Natural killer cell (primary cell): ENCODE results near the gene FALEC. TPM values are rescaled to one million over a fixed set of nuclear protein-coding genes. Genes with fewer than 3 reads are reported as not detected.

Experiments used
- ATAC-seq, 3 donors: fragments of 150-1000 bp in 2 of 3; fragments of 200-7000 bp in 1 of 3; cut with Tn5 transposase; 1 replicate in 1 of 3; 2 replicates in 2 of 3; pipeline ENCODE4 v1.10.0; 2021; ENCODE audit warnings: mild to moderate bottlenecking in 2 of 3, moderate library complexity in 2 of 3
- DNase-seq, 2 donors: peaks; one replicate each; pipeline versions ENCODE4 v3.0.0 to v3.0.0-alpha.2; 2013 to 2021; ENCODE audit warnings: mixed read lengths in 1 of 2
- H3K27ac ChIP-seq: one replicate; pipeline ENCODE4 v1.5.1; 2013; ENCODE audit warnings: mild to moderate bottlenecking, low read length
- H3K27me3 ChIP-seq: one replicate; pipeline ENCODE4 v1.6.1; 2013; ENCODE audit warnings: low read length; ENCODE audit not compliant: control insufficient read depth, insufficient read depth
- H3K36me3 ChIP-seq: one replicate; pipeline ENCODE4 v1.6.1; 2013; ENCODE audit warnings: low read length; ENCODE audit not compliant: control insufficient read depth, insufficient read depth
- H3K4me1 ChIP-seq: one replicate; pipeline ENCODE4 v1.6.1; 2013; ENCODE audit warnings: low read length; ENCODE audit not compliant: control insufficient read depth, insufficient read depth
- H3K4me3 ChIP-seq: one replicate; pipeline ENCODE4 v1.5.1; 2013; ENCODE audit warnings: low read length
- H3K9me3 ChIP-seq: one replicate; pipeline ENCODE4 v1.6.1; 2013; ENCODE audit warnings: low read length; ENCODE audit not compliant: control insufficient read depth, insufficient read depth
- H3K27ac Mint-ChIP-seq, 2 donors: one replicate each; pipeline ENCODE4 v1.8.0; 2022; ENCODE audit warnings: mild to moderate bottlenecking in 2 of 2, mixed read lengths in 2 of 2, moderate library complexity in 1 of 2
- H3K27me3 Mint-ChIP-seq, 2 donors: one replicate each; pipeline ENCODE4 v1.8.0; 2022; ENCODE audit warnings: low read depth in 2 of 2, mixed read lengths in 2 of 2
- H3K36me3 Mint-ChIP-seq: one replicate; pipeline ENCODE4 v1.8.0; 2022; ENCODE audit warnings: mixed read lengths
- H3K4me1 Mint-ChIP-seq, 2 donors: one replicate each; pipeline ENCODE4 v1.8.0; 2022; ENCODE audit warnings: mixed read lengths in 2 of 2
- H3K4me3 Mint-ChIP-seq: one replicate; pipeline ENCODE4 v1.8.0; 2022; ENCODE audit warnings: mild to moderate bottlenecking, moderate library complexity, mixed read lengths
- H3K9me3 Mint-ChIP-seq, 2 donors: one replicate each; pipeline ENCODE4 v1.8.0; 2022; ENCODE audit warnings: mixed read lengths in 2 of 2
- CTCF ChIP-seq: fragments of 200-600 bp; IDR thresholded peaks from one replicate; pipeline ENCODE4 v1.8.0; 2022; ENCODE audit warnings: antibody characterized with exemption
- WGBS: methylation state at CpG from one replicate; pipeline ENCODE4 v1.1.7; 2013; ENCODE audit warnings: missing lambda C conversion rate; ENCODE audit not compliant: insufficient coverage; 5-methylcytosine and 5-hydroxymethylcytosine counted together
- intact Hi-C: fragments of 100-400 bp; cut with micrococcal nuclease; formaldehyde crosslinking; loops from one replicate; pipeline ENCODE4 v1.14.2; 2022
- total RNA-seq, 4 donors: library from RNA; stranded (reverse); fragments of 120-200 nt in 1 of 4; gene quantifications; one replicate each; pipeline versions ENCODE4 v1.2.3 to v1.2.4, GENCODE V29; 2013 to 2022

FALEC gene
- total RNA-seq, 3 donors from 2014 or later (not counting 1 experiment from before 2014, with no cell fraction given) = not detected

GRCh38 chr1:150508982-150509381 lies 6.6 kb upstream of the FALEC start:
- H3K4me1 Mint-ChIP-seq = peaks cover 5 to 11% of the 10 kb centered on the region in 2 donors
- no peaks in the 10 kb centered on the region for H3K27me3 ChIP-seq
- H3K4me3 ChIP-seq = no peak overlapping the region
- 100% methylated on average over 3 of the region's 4 CpGs for WGBS
- intact Hi-C loops = no loop called here
- H3K9me3 Mint-ChIP-seq = no peaks in the 10 kb centered on the region
- no peak for ATAC-seq
- no peaks in the 10 kb centered on the region for H3K4me1 ChIP-seq
- TF ChIP-seq CTCF = no peak
- no peaks in the 10 kb centered on the region for H3K9me3 ChIP-seq
- no peak overlapping the region for H3K27ac ChIP-seq
- H3K4me3 Mint-ChIP-seq = no peak overlapping the region
- no peak overlapping the region for H3K27ac Mint-ChIP-seq
- peaks cover 36% of the 10 kb centered on the region for H3K36me3 ChIP-seq
- no peak for DNase-seq
- H3K27me3 Mint-ChIP-seq = no peaks in the 10 kb centered on the region
- peaks cover 9% of the 10 kb centered on the region for H3K36me3 Mint-ChIP-seq

- Mint-ChIP-seq H3K36me3 (no peaks in the 10 kb centered on the region), H3K4me3 (no peak overlapping the region), H3K27ac (no peak overlapping the region), H3K9me3 (no peaks in the 10 kb centered on the region), H3K4me1 (peaks cover 13 to 23% of the 10 kb centered on the region in 2 donors), H3K27me3 (no peaks in the 10 kb centered on the region)
- H3K4me3 ChIP-seq = no peak overlapping the region
- H3K9me3 ChIP-seq = no peaks in the 10 kb centered on the region
- no peak for TF ChIP-seq CTCF
- no peaks in the 10 kb centered on the region for H3K27me3 ChIP-seq
- 93% methylated on average over 12 of the region's 12 CpGs for WGBS
- no peak for ATAC-seq
- no peak overlapping the region for H3K27ac ChIP-seq
- no peak for DNase-seq
- H3K36me3 ChIP-seq = peaks cover 11% of the 10 kb centered on the region
- H3K4me1 ChIP-seq = peaks cover 16% of the 10 kb centered on the region
- intact Hi-C loops = no loop called here
Observed at GRCh38 chr1:150511551-150511950, 4.0 kb upstream of the FALEC start.

GRCh38 chr1:150511985-150512660 lies 3.4 kb upstream of the FALEC start:
- H3K27ac Mint-ChIP-seq = no peak overlapping the region
- Histone ChIP-seq H3K27me3 (no peaks in the 10 kb centered on the region), H3K9me3 (no peaks in the 10 kb centered on the region), H3K27ac (no peak overlapping the region), H3K4me3 (no peak overlapping the region), H3K36me3 (peaks cover 6% of the 10 kb centered on the region), H3K4me1 (peaks cover 16% of the 10 kb centered on the region)
- H3K36me3 Mint-ChIP-seq = no peaks in the 10 kb centered on the region
- intact Hi-C loops = no loop called here
- H3K9me3 Mint-ChIP-seq = no peaks in the 10 kb centered on the region
- ATAC-seq (no peak), DNase-seq (no peak)
- TF ChIP-seq CTCF = no peak
- H3K27me3 Mint-ChIP-seq = no peaks in the 10 kb centered on the region
- H3K4me1 Mint-ChIP-seq = peaks cover 13 to 25% of the 10 kb centered on the region in 2 donors
- no peak overlapping the region for H3K4me3 Mint-ChIP-seq
- WGBS = 95% methylated on average over 17 of the region's 17 CpGs

GRCh38 chr1:150512846-150513245 lies 2.7 kb upstream of the FALEC start:
- Histone ChIP-seq H3K9me3 (no peaks in the 10 kb centered on the region), H3K4me1 (peaks cover 16% of the 10 kb centered on the region), H3K4me3 (no peak overlapping the region), H3K27me3 (no peaks in the 10 kb centered on the region), H3K36me3 (peaks cover 3% of the 10 kb centered on the region), H3K27ac (no peak overlapping the region)
- DNase-seq (no peak), ATAC-seq (no peak)
- intact Hi-C loops = no loop called here
- 95% methylated on average over 2 of the region's 2 CpGs for WGBS
- Mint-ChIP-seq H3K36me3 (no peaks in the 10 kb centered on the region), H3K4me1 (peaks cover 10 to 26% of the 10 kb centered on the region in 2 donors), H3K27me3 (no peaks in the 10 kb centered on the region), H3K9me3 (no peaks in the 10 kb centered on the region), H3K4me3 (no peak overlapping the region), H3K27ac (no peak overlapping the region)
- TF ChIP-seq CTCF = no peak
